ENCODE data around the gene TNPO3.

TNPO3 gene

DNA sequence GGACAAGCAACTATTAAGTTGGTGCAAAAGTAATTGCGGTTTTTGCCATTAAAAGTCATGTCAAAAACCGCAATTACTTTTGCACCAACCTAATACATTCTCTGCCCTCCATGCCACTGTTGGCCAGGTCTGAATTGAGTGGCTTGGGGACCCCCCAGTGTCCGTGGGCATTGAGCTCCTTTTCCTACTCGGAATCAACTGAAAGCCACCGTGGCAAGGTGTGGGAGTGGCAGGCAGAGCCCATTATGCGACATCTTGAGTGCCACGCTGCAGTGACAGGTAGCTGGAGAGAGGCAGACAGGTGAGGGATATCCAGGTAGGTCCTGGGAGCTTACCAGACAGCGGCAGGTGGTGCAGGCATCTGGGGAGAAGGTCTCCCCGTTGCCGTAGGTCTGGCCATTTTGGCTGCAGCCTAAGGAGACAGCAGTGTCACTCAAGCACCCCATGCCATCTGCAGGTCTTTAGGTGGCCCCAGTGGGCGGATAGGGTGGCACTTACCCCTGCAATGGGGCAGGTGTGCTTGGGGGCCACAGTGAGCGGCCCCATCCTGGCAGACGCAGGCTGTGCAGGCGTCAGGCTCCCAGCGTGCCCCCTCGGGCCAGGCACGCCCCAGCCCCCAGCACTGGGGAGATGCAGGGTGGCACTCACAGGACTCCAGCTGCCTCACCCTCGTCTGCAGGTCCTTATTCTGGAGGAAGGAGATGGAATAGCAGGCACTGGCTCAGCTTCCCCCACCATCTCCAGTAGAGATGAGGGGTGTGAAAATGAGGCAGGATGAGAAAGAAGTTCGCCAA, 147.9 kb downstream of the TNPO3 start:
- no peak for DNase-seq (ENCODE audit: low read depth, low spot score)

- no peak for DNase-seq (ENCODE audit: low read depth, low spot score)
These were observed 148.7 kb downstream of the TNPO3 start for GRCh38 chr7:128906001-128906765.

GRCh38 chr7:128904381-128905197, 150.3 kb downstream of the TNPO3 start:
- DNase-seq (ENCODE audit: low read depth, low spot score): no peak
